GM21619 (cell line): Measurements from ENCODE around the gene LSM3.
A peak's percentile ranks its signal among the peaks of the same experiment; 100 is the strongest.

Source experiments
- ATAC-seq: cut with Tn5 transposase; IDR thresholded peaks from one replicate; pipeline ENCODE4 v1.9.1; 2021; ENCODE audit not compliant: unreplicated experiment

Gene LSM3

GRCh38 chr3:14143271-14144225, 35.1 kb upstream of the LSM3 start:
- no peak for ATAC-seq

- ATAC-seq, result peak; percentile 97
These were observed 34.1 kb upstream of the LSM3 start for GRCh38 chr3:14144423-14145075.

GRCh38 chr3:14145236-14145635, 33.4 kb upstream of the LSM3 start:
- ATAC-seq, result no peak

GRCh38 chr3:14145670-14146380, 32.8 kb upstream of the LSM3 start:
- no peak for ATAC-seq

GRCh38 chr3:14146381-14147065, 32.1 kb upstream of the LSM3 start:
- no peak for ATAC-seq

- ATAC-seq, result no peak
These were observed 31.6 kb upstream of the LSM3 start for GRCh38 chr3:14147066-14147435.

- ATAC-seq, result no peak
These were observed 31.0 kb upstream of the LSM3 start for GRCh38 chr3:14147617-14148016.

- ATAC-seq, result no peak
These were observed 30.3 kb upstream of the LSM3 start for GRCh38 chr3:14148041-14148985.

GRCh38 chr3:14150078-14150477, 28.5 kb upstream of the LSM3 start:
- ATAC-seq, result no peak

GRCh38 chr3:14150491-14151230, 28.0 kb upstream of the LSM3 start:
- ATAC-seq, result no peak

- no peak for ATAC-seq
These were observed 27.0 kb upstream of the LSM3 start for GRCh38 chr3:14151471-14152083.

GRCh38 chr3:14152233-14152962, 26.2 kb upstream of the LSM3 start:
- no peak for ATAC-seq

GRCh38 chr3:14152963-14153355, 25.7 kb upstream of the LSM3 start:
- ATAC-seq, result no peak

GRCh38 chr3:14153663-14154062, 25.0 kb upstream of the LSM3 start:
- ATAC-seq, result no peak

GRCh38 chr3:14154276-14154675, 24.3 kb upstream of the LSM3 start:
- ATAC-seq, result no peak

- no peak for ATAC-seq
These were observed 23.6 kb upstream of the LSM3 start for GRCh38 chr3:14154895-14155440.

- ATAC-seq, result no peak
These were observed 22.4 kb upstream of the LSM3 start for GRCh38 chr3:14156201-14156600.
